ENCODE measurements around the gene ABTB1.
"Not testable (repeated sequence)": the region's sequence is repeated elsewhere in the genome, so short reads cannot be mapped to it uniquely, and the experiment has no call there.

The ABTB1 gene

DNA sequence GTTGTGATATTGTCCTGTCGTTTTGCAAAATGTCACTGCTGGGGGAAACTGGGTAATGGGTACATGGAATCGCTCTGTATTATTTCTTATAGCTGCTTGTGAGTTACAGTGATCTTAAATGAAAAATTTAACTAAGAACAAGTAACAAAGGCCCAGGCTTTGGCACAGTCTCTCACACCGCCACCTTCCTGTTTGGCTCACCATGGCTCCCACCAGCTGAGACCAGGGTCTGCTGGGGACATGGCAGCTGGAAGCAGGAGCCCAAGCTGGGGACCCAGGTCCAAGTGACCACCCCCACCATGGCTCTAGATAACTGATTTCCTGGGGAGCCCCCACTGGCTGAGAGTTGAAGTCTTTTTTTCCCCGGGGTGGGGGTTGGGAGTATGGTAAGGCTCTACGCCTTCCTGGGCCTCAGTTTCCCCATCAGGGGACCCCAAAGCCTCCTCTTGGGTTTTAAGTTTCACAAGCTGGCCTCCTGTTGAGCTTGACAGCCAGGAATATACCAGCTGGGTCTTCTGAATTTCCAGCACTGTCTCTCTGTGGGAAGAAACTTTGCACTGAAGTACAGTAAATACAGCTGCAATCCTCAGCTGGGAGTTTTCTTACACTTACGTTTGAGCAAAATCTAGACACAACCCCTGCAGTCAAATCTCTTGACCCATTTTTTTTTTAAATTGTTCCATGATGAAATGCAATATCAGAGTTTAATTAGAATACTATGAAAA is 26.1 kb downstream of the ABTB1 start:
- peak in 1 of 2 donors; percentile 32 for DNase-seq (ENCODE audit: low read depth in 2 of 2)
- TF ChIP-seq, protein P1, sequence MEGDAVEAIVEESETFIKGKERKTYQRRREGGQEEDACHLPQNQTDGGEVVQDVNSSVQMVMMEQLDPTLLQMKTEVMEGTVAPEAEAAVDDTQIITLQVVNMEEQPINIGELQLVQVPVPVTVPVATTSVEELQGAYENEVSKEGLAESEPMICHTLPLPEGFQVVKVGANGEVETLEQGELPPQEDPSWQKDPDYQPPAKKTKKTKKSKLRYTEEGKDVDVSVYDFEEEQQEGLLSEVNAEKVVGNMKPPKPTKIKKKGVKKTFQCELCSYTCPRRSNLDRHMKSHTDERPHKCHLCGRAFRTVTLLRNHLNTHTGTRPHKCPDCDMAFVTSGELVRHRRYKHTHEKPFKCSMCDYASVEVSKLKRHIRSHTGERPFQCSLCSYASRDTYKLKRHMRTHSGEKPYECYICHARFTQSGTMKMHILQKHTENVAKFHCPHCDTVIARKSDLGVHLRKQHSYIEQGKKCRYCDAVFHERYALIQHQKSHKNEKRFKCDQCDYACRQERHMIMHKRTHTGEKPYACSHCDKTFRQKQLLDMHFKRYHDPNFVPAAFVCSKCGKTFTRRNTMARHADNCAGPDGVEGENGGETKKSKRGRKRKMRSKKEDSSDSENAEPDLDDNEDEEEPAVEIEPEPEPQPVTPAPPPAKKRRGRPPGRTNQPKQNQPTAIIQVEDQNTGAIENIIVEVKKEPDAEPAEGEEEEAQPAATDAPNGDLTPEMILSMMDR (IDR thresholded peaks at IDR 0.05; ENCODE audit: low read depth, low read length): no peak
- H3K4me3 ChIP-seq (replicated peaks in 1 of 2; ENCODE audit: low read depth in 2 of 2, low read length in 2 of 2): no peak overlapping the region

DNA sequence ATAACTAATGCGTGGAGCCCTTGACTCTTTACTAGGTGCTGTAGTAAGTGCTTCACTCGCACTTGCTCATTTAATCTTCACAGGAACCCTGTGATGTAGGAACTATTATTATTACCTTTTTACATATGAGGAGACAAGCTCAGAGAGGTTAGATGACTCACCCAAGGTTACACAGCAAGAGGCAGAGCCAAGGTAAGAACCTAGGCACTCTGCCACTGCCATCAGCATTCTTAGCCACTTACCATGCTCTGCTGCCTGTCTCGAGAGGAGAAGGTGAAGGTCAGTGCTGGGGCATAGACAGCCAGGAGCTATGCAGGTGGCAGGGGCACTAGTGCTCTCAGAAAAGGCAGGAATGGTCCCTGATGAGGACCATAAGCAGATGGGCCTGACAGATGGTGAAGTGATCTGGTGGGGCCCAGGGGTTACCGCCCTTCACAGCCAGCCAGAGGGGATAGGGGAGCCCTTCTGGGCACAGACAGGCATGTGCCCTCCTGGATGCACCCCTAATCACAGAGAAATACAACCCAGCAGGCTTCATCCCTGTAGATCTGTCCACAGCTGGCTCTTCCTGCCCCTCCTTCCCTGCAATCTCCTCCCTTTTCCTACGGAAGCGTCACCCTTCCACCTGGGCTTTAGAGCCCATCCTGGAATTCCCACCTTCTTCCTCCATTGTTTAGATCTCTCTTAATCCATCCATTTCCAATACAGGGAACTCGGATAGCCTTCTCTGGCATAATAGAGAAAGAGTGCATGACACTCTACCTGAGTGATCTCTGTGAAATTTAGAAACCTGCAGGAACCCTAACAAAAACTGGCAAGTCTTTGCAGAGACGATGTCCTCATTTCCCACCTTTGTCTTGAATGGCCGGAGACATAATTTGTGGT is 26.9 kb downstream of the ABTB1 start:
- TF ChIP-seq, protein P1 (IDR thresholded peaks at IDR 0.05; ENCODE audit: low read depth, low read length): no peak
- H3K4me3 ChIP-seq (replicated peaks in 1 of 2; ENCODE audit: low read depth in 2 of 2, low read length in 2 of 2): no peak overlapping the region
- DNase-seq (ENCODE audit: low read depth in 2 of 2): peak in 1 of 2 donors; percentile 51

DNA sequence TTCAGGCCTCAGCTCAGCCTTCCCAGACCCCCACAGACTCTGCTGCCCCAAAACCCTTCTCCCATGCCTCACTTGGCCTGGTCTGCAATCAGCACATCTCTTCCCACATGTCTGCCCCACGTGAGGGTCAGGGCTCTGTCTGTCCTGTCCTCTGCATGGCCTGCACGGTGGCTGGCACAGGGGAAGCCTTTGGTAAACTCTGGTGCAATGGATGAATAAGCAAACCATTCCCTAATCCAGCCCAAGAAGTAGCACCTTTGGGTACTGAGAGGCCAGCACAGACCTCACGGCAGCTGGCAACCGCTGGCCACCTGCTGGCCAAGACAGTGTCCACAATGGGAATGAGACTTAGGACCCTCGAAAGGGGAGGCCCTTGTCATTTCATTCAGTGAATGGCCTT is 27.7 kb downstream of the ABTB1 start:
- H3K4me3 ChIP-seq (replicated peaks in 1 of 2; ENCODE audit: low read depth in 2 of 2, low read length in 2 of 2): no peak overlapping the region
- DNase-seq (ENCODE audit: low read depth in 2 of 2): no peak
- TF ChIP-seq, protein P1 (IDR thresholded peaks at IDR 0.05; ENCODE audit: low read depth, low read length): no peak

DNA sequence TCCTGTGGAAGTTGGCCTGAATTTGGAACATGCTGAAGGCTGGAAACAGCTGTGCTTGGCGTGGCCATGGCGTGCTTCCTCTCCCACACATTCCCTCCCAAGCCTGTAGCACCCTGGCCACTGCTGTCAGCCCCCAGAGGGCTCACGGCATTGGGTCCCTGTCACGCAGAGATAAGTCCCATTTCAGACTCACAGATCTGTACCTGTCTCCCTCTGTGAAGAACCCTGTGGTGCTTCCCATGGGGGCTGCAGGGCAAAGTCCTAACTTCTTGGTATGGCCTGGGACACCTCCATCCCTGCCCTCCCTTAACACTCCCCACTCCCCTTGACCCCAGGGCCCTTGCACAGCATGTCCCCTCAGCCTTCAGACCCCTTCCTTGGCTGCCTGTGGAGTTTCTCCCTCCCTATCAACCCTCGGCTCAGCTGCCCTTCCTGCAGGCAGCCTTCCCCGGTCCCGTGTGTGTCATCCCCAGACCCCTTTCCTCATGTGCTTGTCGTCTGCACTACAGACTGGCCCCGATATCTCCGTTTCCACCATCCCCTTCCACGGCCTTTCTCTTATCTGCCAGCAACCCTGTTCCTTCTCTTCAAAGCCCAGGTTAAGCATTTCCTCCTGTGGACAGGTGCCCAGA is 28.6 kb downstream of the ABTB1 start:
- TF ChIP-seq, protein P1 (IDR thresholded peaks at IDR 0.05; ENCODE audit: low read depth, low read length): no peak
- H3K4me3 ChIP-seq (replicated peaks in 1 of 2; ENCODE audit: low read depth in 2 of 2, low read length in 2 of 2): no peak overlapping the region
- DNase-seq (ENCODE audit: low read depth in 2 of 2): no peak

DNA sequence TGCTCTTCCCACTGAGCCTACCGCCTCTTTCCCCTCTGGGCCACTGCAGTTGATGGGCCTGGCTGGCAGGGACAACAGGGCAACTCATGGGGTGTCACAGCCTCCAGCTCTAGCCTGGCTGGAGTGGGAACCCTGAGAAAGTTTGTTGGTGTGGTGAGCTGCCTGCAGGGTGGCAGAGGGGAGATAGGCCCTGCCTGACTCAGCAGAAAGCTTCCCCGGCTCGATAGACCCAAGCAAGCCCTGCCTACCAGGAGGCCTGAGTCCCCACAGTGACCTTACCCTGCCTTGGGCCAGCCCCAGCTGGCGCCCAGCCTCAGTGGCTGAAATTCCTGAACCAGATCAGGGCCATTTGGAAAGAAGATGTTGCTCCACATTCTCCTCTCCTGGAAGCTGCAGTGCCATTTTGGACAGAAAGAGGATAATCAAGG is 29.4 kb downstream of the ABTB1 start:
- peak in 1 of 2 donors; percentile 76 for DNase-seq (ENCODE audit: low read depth in 2 of 2)
- TF ChIP-seq, protein P1 (IDR thresholded peaks at IDR 0.05; ENCODE audit: low read depth, low read length): no peak
- no peak overlapping the region for H3K4me3 ChIP-seq (replicated peaks in 1 of 2; ENCODE audit: low read depth in 2 of 2, low read length in 2 of 2)

DNA sequence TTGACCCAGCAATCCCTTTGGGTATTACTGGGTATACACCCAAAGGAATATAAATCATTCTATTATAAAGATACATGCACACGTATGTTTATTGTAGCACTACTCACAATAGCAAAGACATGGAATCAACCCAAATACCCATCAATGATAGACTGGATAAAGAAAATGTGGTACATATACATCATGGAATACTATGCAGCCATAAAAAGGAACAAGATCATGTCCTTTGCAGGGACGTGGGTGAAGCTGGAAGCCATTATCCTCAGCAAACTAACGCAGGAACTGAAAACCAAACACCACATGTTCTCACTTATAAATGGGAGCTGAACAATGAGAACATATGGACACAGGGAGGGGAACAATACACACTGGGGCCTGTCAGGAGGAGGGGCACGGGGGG is 32.1 kb downstream of the ABTB1 start:
- not testable (repeated sequence) for H3K4me3 ChIP-seq (replicated peaks in 1 of 2; ENCODE audit: low read depth in 2 of 2, low read length in 2 of 2); DNase-seq (ENCODE audit: low read depth in 2 of 2)

DNA sequence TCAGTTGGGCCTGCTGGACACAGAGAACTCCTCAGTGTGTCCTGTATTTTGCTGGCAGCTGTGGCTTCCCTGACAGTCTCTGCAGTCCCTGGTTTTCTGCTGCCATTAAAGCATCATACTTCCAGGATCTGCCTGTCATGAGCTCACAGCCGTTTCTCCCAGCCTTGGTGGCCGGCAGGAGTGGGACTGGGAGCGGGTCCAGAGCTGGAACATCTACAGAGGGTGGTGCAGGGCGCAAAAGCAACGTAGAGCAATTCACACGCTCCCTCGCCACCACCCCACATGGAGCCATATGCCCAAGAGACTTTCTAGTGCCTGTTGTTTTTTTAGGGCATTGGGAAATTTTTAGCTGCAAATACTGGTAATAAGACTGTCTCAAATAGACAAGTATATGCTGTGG is 33.6 kb downstream of the ABTB1 start:
- no peak overlapping the region for H3K4me3 ChIP-seq (replicated peaks in 1 of 2; ENCODE audit: low read depth in 2 of 2, low read length in 2 of 2)
- TF ChIP-seq, protein P1 (IDR thresholded peaks at IDR 0.05; ENCODE audit: low read depth, low read length): no peak
- DNase-seq (ENCODE audit: low read depth in 2 of 2): no peak

Measured in cardiac fibroblast (primary cell).